Measurements from ENCODE around the gene ARHGEF12. TPM values are rescaled to one million over a fixed set of nuclear protein-coding genes. Genes with fewer than 3 reads are reported as not detected.
A peak's percentile ranks its signal among the peaks of the same experiment; 100 is the strongest.

Gene ARHGEF12
- total and polyA plus RNA-seq, 5 donors from 2014 or later, result 3.2 to 29.7 (median 6.3) TPM

DNA sequence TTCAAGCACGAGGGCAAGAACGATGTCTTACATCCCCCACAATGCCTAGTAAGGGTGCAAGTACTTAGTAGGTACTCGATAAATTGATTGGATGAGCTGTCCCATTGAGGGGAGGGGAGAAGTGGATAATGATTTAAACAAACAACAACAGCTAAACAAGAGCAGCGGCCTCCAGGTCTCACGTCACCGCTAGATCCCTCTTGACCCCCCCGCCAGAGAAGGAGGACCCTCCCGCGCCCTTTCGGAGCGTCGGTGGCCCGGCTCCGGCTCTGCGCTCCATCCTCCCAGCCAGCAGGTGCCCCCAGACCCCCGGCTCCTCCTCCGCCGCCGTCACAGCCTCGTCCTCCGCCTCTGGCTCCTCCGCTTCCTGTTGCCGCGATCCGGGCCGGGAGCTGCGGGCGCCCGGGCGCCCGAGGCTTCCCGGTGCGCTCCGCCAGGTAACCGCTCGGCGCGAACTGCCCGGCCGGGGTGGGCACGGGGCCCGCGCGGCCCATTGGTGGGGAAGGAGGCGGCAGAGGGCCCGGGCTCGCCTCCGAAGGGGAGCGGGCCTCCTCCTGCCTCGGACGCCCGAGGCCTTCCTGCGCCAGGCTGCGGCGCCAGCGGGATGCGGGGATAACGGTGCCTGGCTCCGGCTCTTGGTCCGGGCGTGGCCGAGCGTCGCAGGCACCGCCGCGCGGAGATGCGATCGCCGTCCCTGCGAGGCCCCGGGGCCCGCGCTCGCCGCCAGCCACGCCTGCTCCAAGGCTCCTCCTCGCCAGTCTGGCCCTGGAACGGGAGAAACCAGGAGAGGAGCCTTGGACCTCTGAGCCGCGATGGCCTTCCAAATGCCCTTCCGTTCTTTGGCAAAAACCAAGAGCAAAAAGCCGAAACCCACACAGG is 11.0 kb upstream of the ARHGEF12 start, which contains the start of gene TLCD5:
TLCD5 (plus strand) TSS at position 368 of the 879 bp plus-strand sequence. CDS start 2,143 bp downstream, outside the sequence.
- DNase-seq, result peak in 2 of 3 donors; percentile 21 to 25
- H3K27me3 Mint-ChIP-seq, result peaks cover 61% of the 10 kb centered on the region
- no peaks in the 10 kb centered on the region for H3K36me3 ChIP-seq (ENCODE audit: control insufficient read depth, insufficient read depth, low read length)
- H3K4me1 ChIP-seq (ENCODE audit: control insufficient read depth, insufficient read depth, low read length, poor library complexity, severe bottlenecking), result peaks cover 26% of the 10 kb centered on the region
- no peaks in the 10 kb centered on the region for H3K9me3 ChIP-seq (ENCODE audit: control insufficient read depth in 2 of 2, low read length in 2 of 2)
- peak within 1 kb of the TSS; percentile 81 to 89 (median 84) for H3K4me3 Mint-ChIP-seq
- H3K27ac ChIP-seq (ENCODE audit: insufficient read depth, low read length, poor library complexity, severe bottlenecking), result no peak within 1 kb of the TSS
- no peaks in the 10 kb centered on the region for H3K36me3 Mint-ChIP-seq
- ATAC-seq (ENCODE audit: low read depth in 2 of 2), result peak in 1 of 2 donors; percentile 48
- peaks cover 13 to 24% (median 17%) of the 10 kb centered on the region in 4 donors for H3K4me1 Mint-ChIP-seq
- peaks cover 17% of the 10 kb centered on the region for H3K27me3 ChIP-seq (ENCODE audit: control insufficient read depth, insufficient read depth, low read length)
- H3K9me3 Mint-ChIP-seq, result no peaks in the 10 kb centered on the region
- no peak within 1 kb of the TSS for H3K27ac Mint-ChIP-seq
- peak within 1 kb of the TSS; percentile 8 for H3K4me3 ChIP-seq (ENCODE audit: low read depth, low read length)

DNA sequence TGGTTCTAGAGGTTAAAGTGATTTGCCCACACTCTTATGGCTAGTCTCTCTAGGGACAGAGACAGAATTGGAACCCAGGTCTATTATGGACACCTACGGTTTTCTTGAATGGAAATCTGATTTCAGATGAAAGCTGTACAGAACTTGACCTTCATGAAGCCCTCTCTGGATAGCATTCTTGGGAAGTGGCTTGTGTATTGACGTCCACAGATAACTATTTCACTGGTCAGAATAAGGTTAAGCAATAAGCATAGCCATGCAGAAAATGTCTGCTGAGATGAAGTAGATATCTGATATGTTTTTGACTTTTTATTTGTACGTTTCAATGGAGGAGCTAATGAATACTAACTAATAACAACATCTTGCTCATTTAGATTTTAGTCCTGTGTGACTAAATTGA is 10.0 kb upstream of the ARHGEF12 start:
- H3K36me3 ChIP-seq (ENCODE audit: control insufficient read depth, insufficient read depth, low read length), result no peaks in the 10 kb centered on the region
- Mint-ChIP-seq H3K27ac (no peak overlapping the region), H3K4me1 (peaks cover 13 to 24% (median 17%) of the 10 kb centered on the region in 4 donors), H3K27me3 (peaks cover 56% of the 10 kb centered on the region), H3K36me3 (no peaks in the 10 kb centered on the region), H3K9me3 (no peaks in the 10 kb centered on the region), H3K4me3 (peak overlapping the region; percentile 61 to 81 (median 77))
- H3K4me1 ChIP-seq (ENCODE audit: control insufficient read depth, insufficient read depth, low read length, poor library complexity, severe bottlenecking), result peaks cover 26% of the 10 kb centered on the region
- peak overlapping the region; percentile 8 for H3K4me3 ChIP-seq (ENCODE audit: low read depth, low read length)
- H3K27ac ChIP-seq (ENCODE audit: insufficient read depth, low read length, poor library complexity, severe bottlenecking), result no peak overlapping the region
- no peak for DNase-seq
- H3K27me3 ChIP-seq (ENCODE audit: control insufficient read depth, insufficient read depth, low read length), result peaks cover 17% of the 10 kb centered on the region
- no peak for ATAC-seq (ENCODE audit: low read depth in 2 of 2)
- no peaks in the 10 kb centered on the region for H3K9me3 ChIP-seq (ENCODE audit: control insufficient read depth in 2 of 2, low read length in 2 of 2)

DNA sequence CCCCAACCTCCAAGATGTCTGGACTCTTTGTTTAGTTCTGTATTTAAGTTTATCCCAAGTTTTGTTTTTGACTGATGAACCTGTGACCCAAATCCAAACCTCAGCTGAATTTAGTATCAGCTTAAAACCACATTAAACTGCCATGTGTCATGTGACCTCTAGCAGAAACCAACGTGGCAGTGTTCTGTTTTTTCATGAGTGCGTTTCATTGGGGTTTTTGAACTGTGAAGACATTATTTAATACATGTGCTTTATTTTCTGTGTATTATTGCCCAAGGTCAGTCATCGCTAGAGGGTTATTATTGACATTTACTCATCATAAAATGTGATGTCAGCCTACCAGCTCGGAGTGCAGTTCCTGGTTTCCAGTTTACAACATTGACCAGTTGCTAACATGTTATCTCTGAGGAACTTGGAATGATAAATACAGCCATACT is 9.3 kb upstream of the ARHGEF12 start:
- Mint-ChIP-seq H3K27ac (no peak overlapping the region), H3K4me1 (peaks cover 13 to 24% (median 17%) of the 10 kb centered on the region in 4 donors), H3K9me3 (no peaks in the 10 kb centered on the region), H3K36me3 (no peaks in the 10 kb centered on the region), H3K27me3 (peaks cover 55% of the 10 kb centered on the region), H3K4me3 (peak overlapping the region in 2 of 4 donors; percentile 43 to 61)
- H3K9me3 ChIP-seq (ENCODE audit: control insufficient read depth in 2 of 2, low read length in 2 of 2), result no peaks in the 10 kb centered on the region
- ATAC-seq (ENCODE audit: low read depth in 2 of 2), result no peak
- DNase-seq, result no peak
- no peaks in the 10 kb centered on the region for H3K36me3 ChIP-seq (ENCODE audit: control insufficient read depth, insufficient read depth, low read length)
- no peak overlapping the region for H3K4me3 ChIP-seq (ENCODE audit: low read depth, low read length)
- H3K27me3 ChIP-seq (ENCODE audit: control insufficient read depth, insufficient read depth, low read length), result peaks cover 17% of the 10 kb centered on the region
- peaks cover 26% of the 10 kb centered on the region for H3K4me1 ChIP-seq (ENCODE audit: control insufficient read depth, insufficient read depth, low read length, poor library complexity, severe bottlenecking)
- no peak overlapping the region for H3K27ac ChIP-seq (ENCODE audit: insufficient read depth, low read length, poor library complexity, severe bottlenecking)

DNA sequence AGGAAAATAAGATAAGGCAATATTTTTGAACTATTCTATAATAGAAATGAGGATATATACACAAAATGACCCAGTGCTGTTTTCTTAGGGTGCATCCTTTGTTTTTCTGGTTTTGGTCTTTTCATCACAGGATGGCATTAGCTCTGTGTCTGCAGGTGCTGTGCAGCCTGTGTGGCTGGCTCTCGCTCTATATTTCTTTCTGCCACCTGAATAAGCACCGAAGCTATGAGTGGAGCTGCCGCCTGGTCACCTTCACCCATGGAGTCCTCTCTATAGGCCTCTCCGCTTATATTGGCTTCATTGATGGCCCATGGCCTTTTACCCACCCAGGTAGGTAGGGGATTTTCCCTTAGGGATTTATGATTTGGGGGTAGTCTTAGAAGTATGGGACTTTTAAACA is 8.9 kb upstream of the ARHGEF12 start:
- H3K9me3 ChIP-seq (ENCODE audit: control insufficient read depth in 2 of 2, low read length in 2 of 2), result no peaks in the 10 kb centered on the region
- H3K4me1 ChIP-seq (ENCODE audit: control insufficient read depth, insufficient read depth, low read length, poor library complexity, severe bottlenecking), result peaks cover 26% of the 10 kb centered on the region
- Mint-ChIP-seq H3K9me3 (no peaks in the 10 kb centered on the region), H3K36me3 (no peaks in the 10 kb centered on the region), H3K4me3 (peak overlapping the region in 1 of 4 donors; percentile 43), H3K27ac (no peak overlapping the region), H3K27me3 (peaks cover 52% of the 10 kb centered on the region), H3K4me1 (peaks cover 13 to 24% (median 17%) of the 10 kb centered on the region in 4 donors)
- H3K4me3 ChIP-seq (ENCODE audit: low read depth, low read length), result no peak overlapping the region
- no peak for DNase-seq
- no peak overlapping the region for H3K27ac ChIP-seq (ENCODE audit: insufficient read depth, low read length, poor library complexity, severe bottlenecking)
- peaks cover 17% of the 10 kb centered on the region for H3K27me3 ChIP-seq (ENCODE audit: control insufficient read depth, insufficient read depth, low read length)
- ATAC-seq (ENCODE audit: low read depth in 2 of 2), result no peak
- H3K36me3 ChIP-seq (ENCODE audit: control insufficient read depth, insufficient read depth, low read length), result no peaks in the 10 kb centered on the region

DNA sequence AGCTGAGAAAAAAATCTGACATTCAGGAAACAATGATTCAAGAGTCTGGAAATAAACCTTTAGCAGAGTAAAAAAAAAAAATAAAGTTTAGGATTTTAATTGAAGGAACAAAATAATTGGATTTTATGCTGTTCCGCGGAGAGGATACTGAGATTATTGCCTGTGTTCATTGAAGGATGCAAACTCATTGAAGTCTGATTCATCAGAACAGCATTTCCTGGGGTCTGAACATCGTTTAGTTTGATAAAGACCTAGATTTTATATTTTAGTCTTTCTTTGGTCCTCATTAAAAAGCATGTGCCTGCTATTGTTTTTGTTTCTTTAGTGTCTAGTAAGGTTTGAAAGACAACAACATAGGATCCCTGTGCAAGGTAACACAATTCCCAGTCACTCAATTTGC is 6.7 kb upstream of the ARHGEF12 start:
- Histone ChIP-seq H3K27ac (ENCODE audit: insufficient read depth, low read length, poor library complexity, severe bottlenecking) (no peak overlapping the region), H3K27me3 (ENCODE audit: control insufficient read depth, insufficient read depth, low read length) (peaks cover 5% of the 10 kb centered on the region), H3K4me3 (ENCODE audit: low read depth, low read length) (no peak overlapping the region), H3K9me3 (ENCODE audit: control insufficient read depth in 2 of 2, low read length in 2 of 2) (no peaks in the 10 kb centered on the region), H3K4me1 (ENCODE audit: control insufficient read depth, insufficient read depth, low read length, poor library complexity, severe bottlenecking) (peaks cover 26% of the 10 kb centered on the region), H3K36me3 (ENCODE audit: control insufficient read depth, insufficient read depth, low read length) (no peaks in the 10 kb centered on the region)
- Mint-ChIP-seq H3K4me3 (no peak overlapping the region), H3K27me3 (peaks cover 32% of the 10 kb centered on the region), H3K9me3 (no peaks in the 10 kb centered on the region), H3K27ac (no peak overlapping the region), H3K36me3 (no peaks in the 10 kb centered on the region), H3K4me1 (peaks cover 13 to 23% (median 18%) of the 10 kb centered on the region in 4 donors)
- no peak for DNase-seq
- ATAC-seq (ENCODE audit: low read depth in 2 of 2), result no peak

DNA sequence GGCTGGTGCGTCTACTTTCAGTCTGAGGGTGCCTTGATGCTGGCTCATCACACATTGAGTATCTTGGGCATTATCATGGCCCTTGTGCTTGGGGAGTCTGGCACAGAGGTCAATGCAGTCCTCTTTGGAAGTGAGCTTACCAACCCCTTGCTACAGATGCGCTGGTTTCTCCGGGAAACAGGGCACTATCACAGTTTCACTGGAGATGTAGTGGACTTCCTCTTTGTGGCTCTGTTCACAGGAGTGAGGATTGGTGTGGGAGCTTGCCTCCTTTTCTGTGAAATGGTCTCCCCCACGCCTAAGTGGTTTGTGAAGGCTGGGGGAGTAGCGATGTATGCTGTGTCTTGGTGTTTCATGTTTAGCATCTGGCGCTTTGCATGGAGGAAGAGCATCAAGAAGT is 6.2 kb upstream of the ARHGEF12 start:
- H3K4me3 Mint-ChIP-seq, result no peak overlapping the region
- Histone ChIP-seq H3K4me3 (ENCODE audit: low read depth, low read length) (no peak overlapping the region), H3K36me3 (ENCODE audit: control insufficient read depth, insufficient read depth, low read length) (no peaks in the 10 kb centered on the region), H3K27ac (ENCODE audit: insufficient read depth, low read length, poor library complexity, severe bottlenecking) (no peak overlapping the region), H3K9me3 (ENCODE audit: control insufficient read depth in 2 of 2, low read length in 2 of 2) (no peaks in the 10 kb centered on the region), H3K27me3 (ENCODE audit: control insufficient read depth, insufficient read depth, low read length) (peaks cover 2% of the 10 kb centered on the region), H3K4me1 (ENCODE audit: control insufficient read depth, insufficient read depth, low read length, poor library complexity, severe bottlenecking) (peaks cover 24% of the 10 kb centered on the region)
- no peak for ATAC-seq (ENCODE audit: low read depth in 2 of 2)
- H3K36me3 Mint-ChIP-seq, result no peaks in the 10 kb centered on the region
- peaks cover 28% of the 10 kb centered on the region for H3K27me3 Mint-ChIP-seq
- H3K27ac Mint-ChIP-seq, result no peak overlapping the region
- DNase-seq, result no peak
- no peaks in the 10 kb centered on the region for H3K9me3 Mint-ChIP-seq
- peaks cover 14 to 23% (median 19%) of the 10 kb centered on the region in 4 donors for H3K4me1 Mint-ChIP-seq

DNA sequence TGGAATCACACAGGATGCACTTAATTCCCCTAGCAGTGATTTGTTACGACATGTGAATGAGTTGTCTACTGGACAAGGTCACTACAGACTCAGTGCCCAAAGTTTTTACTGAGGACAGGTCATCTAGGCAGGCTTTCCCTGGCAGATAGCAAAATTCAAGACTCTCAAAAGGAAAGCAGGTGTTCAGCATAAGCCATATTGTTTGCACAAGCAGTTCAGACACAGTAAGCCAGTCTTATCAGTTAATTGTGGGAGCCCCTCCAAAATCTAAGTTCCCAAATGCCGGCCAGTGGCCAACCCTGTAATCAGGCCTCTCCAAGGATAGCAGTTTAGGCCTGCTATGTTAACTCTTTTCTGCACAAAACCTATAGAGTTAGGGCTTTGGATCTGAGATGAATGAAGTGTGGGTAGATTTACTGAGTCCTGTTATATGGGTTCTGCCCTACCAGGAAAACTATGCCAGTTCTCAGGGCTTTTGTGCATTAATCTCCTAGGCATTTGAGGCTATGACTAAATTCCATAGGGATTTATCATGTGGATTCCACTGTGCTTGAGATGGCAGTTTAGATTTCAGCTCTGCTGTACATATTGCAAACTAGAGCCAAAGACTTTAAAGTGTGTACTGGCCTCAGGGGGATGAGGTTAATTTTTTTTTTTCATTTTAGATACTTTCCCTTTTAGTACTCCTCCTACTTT is 4.8 kb upstream of the ARHGEF12 start:
- ATAC-seq (ENCODE audit: low read depth in 2 of 2), result no peak
- Mint-ChIP-seq H3K4me3 (no peak overlapping the region), H3K9me3 (no peaks in the 10 kb centered on the region), H3K36me3 (no peaks in the 10 kb centered on the region), H3K27me3 (peaks cover 19% of the 10 kb centered on the region), H3K27ac (no peak overlapping the region), H3K4me1 (peaks cover 10 to 19% (median 14%) of the 10 kb centered on the region in 4 donors)
- Histone ChIP-seq H3K4me1 (ENCODE audit: control insufficient read depth, insufficient read depth, low read length, poor library complexity, severe bottlenecking) (peaks cover 16% of the 10 kb centered on the region), H3K27ac (ENCODE audit: insufficient read depth, low read length, poor library complexity, severe bottlenecking) (no peak overlapping the region), H3K36me3 (ENCODE audit: control insufficient read depth, insufficient read depth, low read length) (no peaks in the 10 kb centered on the region), H3K27me3 (ENCODE audit: control insufficient read depth, insufficient read depth, low read length) (peaks cover 2% of the 10 kb centered on the region), H3K9me3 (ENCODE audit: control insufficient read depth in 2 of 2, low read length in 2 of 2) (no peaks in the 10 kb centered on the region), H3K4me3 (ENCODE audit: low read depth, low read length) (no peak overlapping the region)
- DNase-seq, result no peak

Measured in CD4-positive, CD25-positive, alpha-beta regulatory T cell (primary cell).